Stimulated activated CD8-positive, alpha-beta memory T cell treated with anti-CD3 and anti-CD28 coated beads, Interleukin-15, amount 100 ng/mL, for 4 hours (primary cell): ENCODE measurements around the gene TMEM132A.

Experiments
- DNase-seq, 2 donors: peaks; one replicate each; pipeline ENCODE4 v3.0.0-alpha.2; 2020; ENCODE audit warnings: low read depth in 2 of 2

Gene TMEM132A

GRCh38 chr11:60922906-60923305 lies 1.4 kb upstream of the TMEM132A start:
- DNase-seq: no peak

DNA sequence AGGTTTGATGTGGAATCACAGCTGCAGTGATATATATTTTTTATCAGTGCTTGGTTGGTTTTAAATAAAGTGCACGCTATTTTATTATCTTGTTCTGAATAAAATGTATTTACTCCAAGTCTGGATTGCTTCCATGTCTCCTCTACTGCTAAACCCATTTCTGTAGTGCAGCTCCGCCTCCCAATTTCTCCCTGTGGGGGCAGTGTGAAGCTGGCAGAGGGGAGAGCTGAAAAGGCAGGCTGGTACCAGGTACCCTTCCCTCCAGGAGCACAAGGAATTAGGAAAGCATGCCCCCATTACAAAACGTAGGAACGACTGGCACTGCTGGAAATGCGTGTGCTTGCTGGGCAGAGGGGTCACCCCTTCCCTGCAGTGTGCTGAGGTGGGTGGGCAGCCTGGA lies 934 bp upstream of the TMEM132A start:
- no peak for DNase-seq

DNA sequence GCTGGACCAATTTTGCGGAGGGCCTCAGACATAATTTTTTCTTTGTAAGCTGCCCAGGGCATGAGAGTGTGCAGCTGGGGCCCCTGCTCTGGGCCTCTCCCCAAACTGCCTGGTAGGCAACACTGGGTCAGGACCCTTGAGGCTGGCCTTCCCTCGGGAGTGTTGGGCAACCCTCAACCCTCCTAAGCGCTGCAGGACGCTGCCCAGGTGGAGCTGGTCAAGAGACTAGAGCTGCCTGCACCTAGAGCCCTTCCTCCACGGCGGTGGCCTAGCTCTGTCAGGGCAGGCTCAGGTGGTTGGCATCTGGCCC lies 505 bp upstream of the TMEM132A start:
- no peak for DNase-seq

GRCh38 chr11:60924906-60925853 lies 920 bp downstream of the TMEM132A start:
- DNase-seq: no peak

DNA sequence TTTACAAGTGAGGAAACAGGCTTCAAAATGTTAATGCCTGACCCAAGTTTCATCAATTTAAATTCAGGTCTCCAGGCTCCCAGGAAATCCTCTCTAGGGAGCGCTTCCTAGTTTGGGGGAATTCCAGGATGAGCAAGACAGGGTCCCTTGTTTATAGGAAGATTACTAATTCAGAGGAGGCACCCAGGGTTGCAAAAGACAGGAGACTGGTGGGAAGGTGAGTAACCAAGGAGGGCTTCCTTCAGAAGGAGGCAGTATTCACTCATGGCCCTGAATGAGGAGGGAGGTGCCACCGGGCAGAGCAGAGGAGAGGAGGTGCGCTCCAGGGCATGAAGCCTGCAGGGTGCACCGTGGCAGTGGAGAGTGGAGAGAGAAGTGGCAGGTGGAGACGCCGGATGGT lies 1.6 kb downstream of the TMEM132A start:
- no peak for DNase-seq

GRCh38 chr11:60926500-60926899 lies 2.2 kb downstream of the TMEM132A start:
- no peak for DNase-seq

DNA sequence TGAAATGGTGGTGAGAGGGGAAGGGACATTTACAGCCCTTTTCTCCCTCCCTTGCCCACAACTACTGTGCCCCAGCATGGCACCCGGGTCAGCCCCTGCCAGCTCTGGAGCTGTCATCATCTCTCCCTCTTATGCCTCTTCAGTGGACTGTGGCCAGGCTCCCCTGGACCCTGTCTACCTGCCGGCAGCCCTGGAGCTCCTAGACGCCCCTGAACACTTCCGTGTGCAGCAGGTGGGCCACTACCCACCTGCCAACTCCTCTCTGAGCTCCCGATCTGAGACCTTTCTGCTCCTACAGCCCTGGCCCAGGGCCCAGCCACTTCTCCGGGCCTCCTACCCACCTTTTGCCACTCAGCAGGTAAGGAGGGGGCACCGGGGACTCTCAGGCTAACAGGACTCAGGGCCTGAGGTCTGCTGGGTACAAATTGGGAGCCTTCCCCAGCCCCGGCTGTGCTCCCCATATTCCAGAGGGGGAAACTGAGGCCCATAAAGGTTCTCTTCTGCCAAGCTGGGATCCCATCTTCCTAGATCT lies 2.9 kb downstream of the TMEM132A start:
- no peak for DNase-seq

DNA sequence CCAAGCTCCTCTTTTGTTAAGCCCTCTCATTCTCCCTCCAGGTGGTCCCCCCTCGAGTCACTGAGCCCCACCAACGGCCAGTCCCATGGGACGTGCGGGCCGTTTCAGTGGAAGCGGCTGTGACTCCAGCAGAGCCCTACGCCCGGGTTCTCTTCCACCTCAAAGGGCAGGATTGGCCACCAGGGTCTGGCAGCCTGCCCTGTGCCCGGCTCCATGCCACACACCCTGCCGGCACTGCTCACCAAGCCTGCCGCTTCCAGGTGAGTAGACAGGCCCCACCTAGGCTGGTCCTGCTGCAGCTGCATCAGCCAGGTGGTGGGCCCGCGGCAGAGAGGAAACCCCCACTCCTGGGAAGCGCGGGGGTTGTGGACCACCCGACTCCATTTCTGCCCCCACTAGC lies 3.3 kb downstream of the TMEM132A start:
- no peak for DNase-seq

GRCh38 chr11:60928563-60929001 lies 4.3 kb downstream of the TMEM132A start:
- DNase-seq: no peak

DNA sequence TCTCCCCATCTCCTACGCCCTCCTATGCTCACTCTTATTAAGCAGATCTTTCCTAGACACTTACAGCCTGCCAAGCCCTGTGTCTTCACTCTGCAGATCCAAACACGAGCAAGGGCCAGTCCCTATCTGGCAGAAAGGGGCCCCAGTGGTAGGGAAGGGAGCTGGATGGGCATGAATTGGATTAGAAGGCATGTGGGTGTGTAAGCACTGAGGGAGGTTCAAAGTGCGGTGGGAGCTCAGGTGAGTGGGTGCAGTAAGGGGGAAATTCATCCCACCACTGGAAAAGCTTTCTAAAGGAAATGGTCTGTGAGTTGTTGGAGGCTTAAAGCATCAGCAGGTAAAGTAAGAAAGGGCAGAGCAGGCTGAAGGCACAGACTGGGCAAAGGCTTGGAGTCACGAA lies 5.5 kb downstream of the TMEM132A start:
- DNase-seq: no peak

- no peak for DNase-seq
Observed at GRCh38 chr11:60930394-60930793, 6.1 kb downstream of the TMEM132A start.

GRCh38 chr11:60931917-60932316 lies 7.7 kb downstream of the TMEM132A start:
- no peak for DNase-seq

DNA sequence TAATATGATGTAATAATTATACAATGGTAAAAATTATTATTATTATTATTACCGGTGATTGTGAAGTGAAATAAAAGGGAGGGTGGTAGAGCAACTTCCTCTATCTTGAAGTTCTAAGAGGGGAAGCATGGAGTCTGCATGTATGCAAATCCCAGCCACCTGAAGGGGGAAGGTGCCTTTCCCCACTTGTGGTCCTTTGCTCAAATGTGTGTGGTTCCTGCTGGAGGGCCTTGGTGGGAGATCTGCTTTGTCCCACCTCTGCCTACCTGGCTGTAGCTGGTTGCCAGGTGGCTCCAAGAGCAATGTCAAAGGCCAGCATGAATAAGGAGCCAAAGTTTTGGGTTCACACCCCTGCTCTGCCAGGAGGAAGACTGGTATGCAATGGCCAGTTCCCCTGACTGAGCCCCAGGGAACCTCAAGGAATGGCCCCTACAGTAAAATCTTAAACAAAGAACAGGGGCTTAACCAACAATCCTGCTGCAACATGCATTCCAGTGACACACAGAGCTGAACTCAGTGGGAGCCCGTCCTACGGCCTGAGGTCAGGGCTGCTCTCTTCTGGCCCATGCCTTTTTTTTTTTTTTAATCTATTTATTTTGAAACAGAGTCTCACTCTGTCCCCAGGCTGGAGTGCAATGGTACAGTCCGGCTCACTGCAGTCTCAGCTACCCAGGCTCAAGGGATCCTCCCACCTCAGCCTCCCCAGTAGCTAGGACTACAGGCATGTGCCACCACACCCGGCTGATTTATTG lies 8.5 kb downstream of the TMEM132A start:
- DNase-seq: no peak

DNA sequence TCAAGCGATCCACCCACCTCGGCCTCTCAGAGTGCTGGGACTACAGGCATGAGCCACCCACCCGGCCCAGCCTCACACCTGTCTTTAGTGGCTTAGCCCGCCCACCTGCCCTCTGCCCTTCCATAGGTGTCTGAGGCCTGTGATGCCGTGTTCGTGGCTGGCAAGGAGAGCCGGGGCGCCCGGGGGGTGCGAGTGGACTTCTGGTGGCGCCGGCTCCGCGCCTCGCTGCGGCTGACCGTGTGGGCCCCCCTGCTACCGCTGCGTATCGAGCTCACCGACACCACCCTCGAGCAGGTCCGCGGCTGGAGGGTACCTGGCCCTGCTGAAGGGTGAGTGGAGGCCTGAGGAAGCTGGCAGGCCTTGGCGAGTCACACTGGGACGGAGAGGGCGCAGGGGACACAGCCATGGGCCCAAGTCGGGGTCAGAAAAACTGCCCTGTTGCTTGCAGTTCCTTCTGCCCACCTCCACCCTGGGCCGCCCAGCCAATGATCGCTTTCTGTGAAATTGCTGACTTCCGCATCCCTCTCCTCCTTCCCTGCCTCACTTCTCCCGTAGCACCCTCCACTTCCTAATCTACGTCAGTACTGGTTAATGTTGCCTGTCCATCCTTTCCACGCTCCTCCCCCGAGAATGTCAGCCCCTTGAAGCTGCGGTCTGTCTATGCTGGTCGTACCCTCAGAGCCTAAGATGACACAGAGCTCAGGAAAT lies 9.3 kb downstream of the TMEM132A start:
- no peak for DNase-seq

GRCh38 chr11:60934124-60934789 lies 10.0 kb downstream of the TMEM132A start:
- DNase-seq: no peak

- DNase-seq: no peak
Observed at GRCh38 chr11:60934790-60935605, 10.7 kb downstream of the TMEM132A start.

GRCh38 chr11:60935676-60936442 lies 11.6 kb downstream of the TMEM132A start:
- DNase-seq: no peak

DNA sequence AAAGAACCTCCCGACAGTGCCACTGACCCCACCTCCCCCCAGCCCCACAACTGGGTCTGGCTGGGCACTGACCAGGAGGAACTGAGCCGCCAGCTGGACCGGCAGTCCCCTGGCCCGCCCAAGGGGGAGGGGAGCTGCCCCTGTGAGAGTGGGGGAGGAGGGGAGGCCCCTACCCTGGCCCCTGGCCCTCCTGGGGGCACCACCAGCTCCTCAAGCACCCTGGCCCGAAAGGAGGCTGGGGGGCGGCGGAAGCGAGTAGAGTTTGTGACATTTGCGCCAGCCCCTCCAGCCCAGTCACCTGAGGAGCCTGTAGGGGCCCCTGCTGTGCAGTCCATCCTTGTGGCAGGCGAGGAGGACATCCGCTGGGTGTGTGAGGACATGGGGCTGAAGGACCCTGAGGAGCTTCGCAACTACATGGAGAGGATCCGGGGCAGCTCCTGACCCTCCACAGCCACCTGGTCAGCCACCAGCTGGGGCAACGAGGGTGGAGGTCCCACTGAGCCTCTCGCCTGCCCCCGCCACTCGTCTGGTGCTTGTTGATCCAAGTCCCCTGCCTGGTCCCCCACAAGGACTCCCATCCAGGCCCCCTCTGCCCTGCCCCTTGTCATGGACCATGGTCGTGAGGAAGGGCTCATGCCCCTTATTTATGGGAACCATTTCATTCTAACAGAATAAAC lies 12.3 kb downstream of the TMEM132A start:
- DNase-seq: no peak

GRCh38 chr11:60937144-60937527 lies 12.9 kb downstream of the TMEM132A start:
- no peak for DNase-seq
